Activated CD8-positive, alpha-beta memory T cell treated with anti-CD3 and anti-CD28 coated beads, Interleukin-2, amount 50 U/mL, for 1 hour (primary cell): Measurements from ENCODE around the gene TSPAN2.

ENCODE experiments used
- DNase-seq: peaks from one replicate; pipeline ENCODE4 v3.0.0-alpha.2; 2020; ENCODE audit errors: extremely low read depth

Gene TSPAN2

DNA sequence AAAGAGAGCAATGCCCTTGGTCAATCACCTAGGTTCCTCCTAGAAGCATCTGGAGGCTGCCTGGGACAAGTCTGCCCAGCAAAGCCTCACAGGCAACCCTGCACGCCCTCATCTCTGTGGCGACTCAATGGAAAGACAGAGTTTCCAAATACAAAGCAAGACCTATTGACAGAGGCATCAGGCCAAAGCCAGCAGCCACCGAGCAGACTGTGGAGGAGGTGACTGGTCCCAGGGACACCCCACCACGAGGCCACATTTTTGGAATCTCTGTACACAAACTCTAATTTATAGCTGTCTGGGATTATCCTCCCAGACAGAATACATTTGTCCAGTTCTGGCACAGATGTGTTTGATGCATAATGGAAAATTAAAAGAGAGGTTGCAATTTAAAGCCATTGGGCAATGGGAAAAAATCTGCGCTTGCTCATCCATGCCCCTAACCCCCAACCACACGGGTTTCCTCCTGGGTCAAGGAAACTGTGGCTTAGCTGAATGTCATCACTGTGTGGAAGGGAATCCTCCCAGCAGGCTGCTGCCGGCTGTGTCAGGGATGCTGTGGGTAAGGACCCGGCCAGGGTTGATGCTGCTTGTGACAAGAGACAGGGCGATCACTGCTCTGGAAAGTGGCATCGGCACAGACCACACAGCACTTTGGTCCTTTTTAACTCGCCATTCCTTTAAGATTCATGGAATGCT lies 14.3 kb downstream of the TSPAN2 start:
- DNase-seq = no peak

DNA sequence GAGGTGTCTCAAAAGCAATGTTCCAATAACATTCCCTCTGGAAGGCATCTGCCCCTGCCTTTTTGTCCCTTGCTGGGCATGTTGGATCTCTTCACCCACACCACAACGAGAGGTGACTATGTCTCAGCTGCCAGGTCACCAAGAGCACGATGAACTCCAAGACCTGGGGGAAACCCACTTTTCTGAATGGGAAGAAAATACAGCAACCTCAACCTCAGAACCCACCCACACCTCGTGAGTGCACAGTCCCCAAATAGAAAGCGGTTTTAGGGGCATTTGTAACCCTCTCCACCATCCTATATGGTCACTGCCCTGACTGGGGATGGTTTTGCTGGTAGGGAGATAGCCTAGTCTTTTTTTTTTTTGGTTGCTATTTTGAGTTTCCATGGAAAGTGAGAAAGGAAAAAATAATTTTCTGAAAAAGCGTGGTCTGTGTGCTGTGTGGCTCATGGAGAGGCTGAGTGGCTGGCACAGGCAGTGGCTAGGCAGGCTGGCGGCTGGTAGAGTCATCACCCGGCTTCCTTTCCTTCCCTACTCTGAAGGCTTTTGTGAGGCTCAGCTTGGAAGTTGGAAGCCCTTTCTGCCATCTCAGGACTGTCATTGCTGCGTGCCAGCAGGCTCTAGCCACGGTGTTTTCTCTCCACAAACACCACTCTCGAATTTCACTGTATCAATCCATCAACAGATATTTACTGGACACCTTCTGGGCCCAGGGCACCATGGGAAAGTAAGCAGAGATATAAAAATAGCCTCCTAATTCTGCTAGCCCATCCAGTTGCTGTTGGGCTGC lies 15.8 kb downstream of the TSPAN2 start:
- no peak for DNase-seq

GRCh38 chr1:115071012-115071664 lies 18.2 kb downstream of the TSPAN2 start:
- DNase-seq = no peak

GRCh38 chr1:115069659-115070308 lies 19.5 kb downstream of the TSPAN2 start:
- DNase-seq = no peak

DNA sequence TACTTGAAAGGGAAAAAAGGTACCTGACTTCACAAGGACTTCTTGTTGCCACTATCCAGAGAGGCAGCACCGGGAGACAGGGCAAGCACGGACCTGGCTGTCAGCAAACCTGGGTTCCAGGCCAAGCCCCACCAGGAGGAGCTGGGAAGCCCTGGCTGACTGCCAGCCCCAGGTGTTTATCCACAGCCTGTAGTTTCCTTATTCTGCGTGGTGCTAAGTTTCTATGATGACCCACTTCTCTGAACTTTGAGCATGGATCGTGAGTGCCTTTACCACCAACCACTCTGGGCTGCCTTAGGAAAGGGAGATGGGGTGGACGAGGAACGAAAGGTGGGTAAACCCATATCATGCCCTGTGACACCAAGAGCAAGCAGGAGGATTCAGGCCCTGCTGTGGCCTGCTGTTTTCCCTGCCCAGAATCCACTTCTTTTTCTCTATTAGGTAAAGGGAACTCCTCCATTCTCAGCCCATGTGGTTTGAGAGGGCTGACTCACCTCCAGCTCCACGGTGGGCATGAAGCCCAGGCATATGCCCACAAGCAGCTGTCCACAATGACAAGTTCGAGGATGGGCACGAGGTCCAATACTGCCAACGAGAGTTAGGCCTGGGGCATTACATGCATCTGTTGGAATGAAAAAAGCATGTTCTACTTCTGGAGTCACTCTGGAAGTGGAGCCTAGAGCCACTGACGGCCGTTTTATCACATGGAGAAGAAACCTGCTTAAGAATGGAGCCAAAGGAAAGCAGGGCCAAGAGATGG lies 20.3 kb downstream of the TSPAN2 start:
- DNase-seq = no peak

DNA sequence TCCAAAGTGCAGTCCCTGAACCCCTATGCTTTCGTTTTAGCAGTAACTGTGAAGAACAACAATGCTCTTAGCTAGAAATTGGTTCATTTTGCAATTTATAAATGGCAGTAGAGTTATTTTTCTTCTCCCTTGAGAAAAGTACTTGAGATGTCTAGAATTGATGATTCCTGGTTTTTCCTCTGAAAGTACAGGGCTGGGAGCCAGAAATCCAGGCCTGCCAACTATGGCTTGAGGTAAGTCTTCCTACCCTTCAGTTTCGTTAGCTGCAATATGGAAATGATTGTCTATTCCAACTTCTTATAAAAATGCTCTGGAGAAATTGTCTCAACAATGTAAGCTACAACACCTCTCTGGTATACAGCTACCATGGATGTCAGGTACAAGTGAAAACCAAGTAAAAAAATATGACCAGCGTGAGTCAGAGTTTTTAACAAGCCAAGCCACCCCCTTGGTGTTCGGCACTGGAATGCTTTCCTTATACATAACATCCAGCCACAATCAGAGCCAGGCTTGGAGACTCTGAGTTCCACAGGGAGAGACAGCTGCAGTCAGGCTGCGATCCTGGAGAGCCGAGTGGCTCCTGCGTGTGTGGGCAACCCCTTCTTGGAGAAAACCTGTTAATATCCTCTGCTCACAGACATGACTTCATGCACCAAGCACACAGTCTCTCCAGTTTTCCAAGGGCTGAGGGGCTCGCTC lies 22.0 kb downstream of the TSPAN2 start:
- no peak for DNase-seq

DNA sequence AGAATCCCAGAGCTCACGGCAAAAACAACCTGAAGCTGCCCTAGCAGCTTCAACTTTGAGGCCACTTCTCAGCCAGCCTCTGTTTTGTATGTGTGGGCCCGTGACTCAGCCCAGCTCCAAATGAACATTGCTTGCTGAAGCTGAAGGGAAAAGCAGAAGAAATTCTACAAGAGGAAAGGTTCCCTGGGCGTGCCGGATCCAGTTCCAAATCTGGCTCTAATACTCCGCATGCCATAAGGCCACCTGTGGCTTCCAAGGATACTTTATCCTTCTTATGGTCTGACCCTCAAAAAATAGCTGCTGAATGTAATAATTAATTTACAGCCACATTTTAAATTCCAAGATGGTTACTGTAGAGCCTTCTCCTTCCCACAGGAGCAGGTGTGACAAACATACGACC lies 24.3 kb downstream of the TSPAN2 start:
- no peak for DNase-seq

DNA sequence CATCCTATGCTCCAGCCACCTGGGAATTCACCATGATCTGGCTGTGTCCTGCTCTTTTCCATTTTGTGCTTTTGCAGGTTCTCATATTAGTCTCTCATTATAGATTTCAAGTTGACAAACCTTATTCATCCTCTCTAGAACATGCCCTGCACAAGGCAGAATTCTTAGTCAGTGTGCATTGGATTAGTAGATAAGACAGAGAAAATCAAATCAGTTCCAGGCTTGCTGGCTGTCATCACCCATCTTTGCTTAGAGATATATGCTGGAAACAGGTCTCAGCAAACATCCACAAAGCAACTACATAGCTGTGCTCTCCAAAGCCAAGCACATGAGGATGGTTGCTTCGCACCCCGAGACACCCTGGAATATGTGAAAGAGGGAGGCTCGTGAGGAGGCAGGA lies 24.8 kb downstream of the TSPAN2 start:
- no peak for DNase-seq

GRCh38 chr1:115063228-115063901 lies 25.9 kb downstream of the TSPAN2 start:
- DNase-seq = peak; percentile 19

DNA sequence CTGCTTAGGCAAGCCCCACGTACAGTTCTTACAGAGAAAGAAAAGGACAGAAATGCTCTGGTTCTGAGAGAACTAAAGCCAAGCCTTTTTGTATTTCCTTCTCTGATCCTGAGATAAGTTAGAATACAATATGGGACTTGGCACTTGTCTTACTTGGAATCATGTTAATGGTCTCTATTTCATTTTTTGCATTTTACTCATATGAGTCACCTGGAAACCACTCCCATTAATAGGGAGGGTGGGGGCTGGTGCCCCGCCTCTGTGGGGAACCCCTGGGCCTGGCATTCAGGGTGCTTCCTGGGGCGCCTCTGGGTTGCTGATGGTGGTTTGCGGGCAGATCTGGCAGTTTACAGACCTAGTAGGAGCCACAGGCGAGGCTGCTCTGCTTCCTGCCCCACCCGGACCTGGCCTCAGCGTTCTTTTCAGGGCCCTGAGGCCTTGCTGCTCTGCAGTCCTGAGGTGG lies 26.7 kb downstream of the TSPAN2 start:
- DNase-seq = peak; percentile 91

- no peak for DNase-seq
These were observed 28.8 kb downstream of the TSPAN2 start for GRCh38 chr1:115060501-115060900.

DNA sequence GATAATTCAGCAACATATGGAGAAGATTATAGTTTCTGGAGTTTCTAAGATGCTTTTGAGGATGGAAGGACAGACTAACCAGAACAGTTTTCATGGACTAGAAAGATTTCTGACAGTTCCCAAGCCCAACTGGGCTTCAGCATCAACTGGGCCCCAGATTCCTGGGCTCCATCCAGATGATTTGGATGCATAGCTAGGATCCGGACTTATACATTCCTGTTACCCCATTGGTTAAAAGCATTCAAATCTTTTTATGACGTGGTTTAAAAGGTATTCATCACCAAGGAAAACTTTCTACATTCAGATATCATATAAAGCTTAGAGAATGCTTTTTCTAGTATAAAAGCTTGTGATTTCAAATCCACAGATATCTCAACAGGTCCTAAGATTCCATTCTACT lies 30.0 kb downstream of the TSPAN2 start:
- no peak for DNase-seq

GRCh38 chr1:115057661-115058254 lies 31.5 kb downstream of the TSPAN2 start:
- no peak for DNase-seq

DNA sequence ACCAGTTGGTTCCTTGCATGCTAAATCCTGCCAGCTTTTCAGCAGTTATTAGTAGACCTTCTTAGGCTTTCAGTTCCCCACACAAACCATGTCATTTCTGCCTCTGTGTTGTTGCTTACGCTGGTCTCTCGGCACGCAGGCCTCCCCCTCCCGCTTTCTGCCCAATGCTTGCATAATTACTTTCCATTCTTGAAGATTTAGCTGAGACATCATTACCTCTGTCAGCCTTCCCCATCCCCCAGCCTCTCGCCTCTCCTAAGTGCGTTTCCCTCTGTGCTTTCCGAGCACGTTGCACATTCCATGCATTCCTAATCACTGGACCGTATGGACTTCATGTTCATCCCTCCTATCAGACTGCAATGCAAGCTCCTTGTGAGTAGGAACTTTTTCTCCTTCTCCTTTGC lies 32.9 kb downstream of the TSPAN2 start:
- DNase-seq = no peak

DNA sequence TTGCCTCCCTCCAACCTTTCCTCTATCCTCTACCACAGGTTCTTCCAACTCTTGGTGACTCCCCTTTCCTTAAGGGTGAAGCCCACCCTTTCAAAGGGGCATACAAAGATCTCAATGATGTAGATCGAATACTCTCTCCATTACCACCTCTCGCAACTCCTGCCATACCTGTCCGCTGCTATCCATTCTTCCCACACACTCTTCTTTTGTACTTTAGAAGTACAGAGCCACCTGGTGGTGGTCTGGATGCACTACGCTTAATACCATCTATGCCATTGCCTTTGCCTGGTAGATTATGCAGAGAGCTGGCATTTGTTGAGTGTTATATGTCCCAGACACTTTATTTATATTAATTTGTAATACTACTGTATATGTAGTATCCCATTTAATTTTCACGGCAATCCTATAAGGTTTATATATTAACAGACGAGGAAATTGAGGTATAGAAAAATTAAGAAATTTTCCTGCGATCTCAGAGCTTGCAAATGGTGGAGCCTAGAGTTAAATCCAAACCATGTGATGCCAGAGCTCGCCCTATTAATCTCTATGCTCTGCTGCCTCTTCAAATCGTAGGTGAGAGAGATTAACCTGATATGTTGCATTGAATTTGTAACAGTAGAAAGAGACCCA lies 36.7 kb downstream of the TSPAN2 start:
- peak; percentile 17 for DNase-seq

- DNase-seq = no peak
These were observed 37.5 kb downstream of the TSPAN2 start for GRCh38 chr1:115051850-115052249.

DNA sequence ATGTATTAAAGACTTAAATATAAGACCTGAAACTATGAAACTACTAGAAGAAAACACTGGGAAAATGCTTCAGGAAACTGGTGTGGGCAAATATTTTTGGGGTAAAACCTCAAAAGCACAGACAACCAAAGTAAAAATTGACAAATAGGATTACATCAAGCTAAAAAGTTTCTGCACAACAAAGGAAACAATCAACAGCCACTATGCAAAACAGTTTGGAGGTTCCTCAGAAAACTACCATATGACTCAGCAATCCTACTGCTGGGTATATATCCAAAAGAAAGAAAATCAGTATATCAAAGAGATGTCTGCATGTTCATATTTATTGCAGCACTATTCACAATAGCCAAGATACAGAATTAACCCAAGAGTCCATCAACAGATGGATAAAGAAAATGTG lies 42.6 kb downstream of the TSPAN2 start:
- no peak for DNase-seq

DNA sequence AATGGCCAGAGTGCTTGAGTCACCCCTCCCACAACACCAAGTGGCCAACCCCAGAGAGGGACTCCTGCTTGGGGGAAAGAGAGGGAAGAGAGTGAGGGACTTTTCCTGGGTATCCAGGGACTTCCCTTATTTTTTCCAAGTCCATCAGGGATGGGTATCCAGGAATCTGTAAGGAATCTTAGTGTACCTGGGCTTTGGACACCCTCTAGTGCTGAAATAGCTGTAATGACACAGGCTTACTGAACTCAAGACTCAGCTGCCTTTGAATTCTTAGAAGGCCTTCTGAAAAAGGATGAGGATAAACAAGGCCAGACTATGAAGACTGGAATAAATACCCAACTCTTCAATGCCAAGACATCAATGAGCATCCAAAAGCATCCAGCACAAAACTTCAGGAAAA lies 47.6 kb downstream of the TSPAN2 start:
- DNase-seq = no peak

- no peak for DNase-seq
These were observed 48.8 kb downstream of the TSPAN2 start for GRCh38 chr1:115040501-115040900.
